ENCODE results near the gene TMEM170B.

- TF ChIP-seq CTCF (IDR thresholded peaks at IDR 0.05): no peak
- no peak for TF ChIP-seq POLR2A (IDR thresholded peaks at IDR 0.05)
- no peak for TF ChIP-seq POLR2AphosphoS5 (IDR thresholded peaks at IDR 0.05)
- TF ChIP-seq EP300 (IDR thresholded peaks at IDR 0.05): no peak
Measured at GRCh38 chr6:11586117-11586516, 48.6 kb downstream of the TMEM170B start.
